Liver (tissue), 3 donors: ENCODE results near the gene ACACA.

Experiments used
- CTCF ChIP-seq: fragments of 150-350 bp; IDR thresholded peaks from 2 replicates; pipeline ENCODE4 v1.5.1; 2017; ENCODE audit warnings: improper control_type of control experiment, low read depth, low read length; ENCODE audit not compliant: missing input control
- JUND ChIP-seq, 2 donors: IDR thresholded peaks; 2 replicates each; pipeline ENCODE4 v1.6.1; 2016; ENCODE audit warnings: antibody characterized with exemption in 2 of 2
- REST ChIP-seq: IDR thresholded peaks from 2 replicates; pipeline ENCODE4 v1.6.1; 2016; ENCODE audit warnings: antibody characterized with exemption, mild to moderate bottlenecking
- SP1 ChIP-seq: IDR thresholded peaks from 2 replicates; pipeline ENCODE4 v1.6.1; 2018; ENCODE audit warnings: antibody characterized with exemption, mild to moderate bottlenecking
- YY1 ChIP-seq: IDR thresholded peaks from 2 replicates; pipeline ENCODE4 v1.6.1; 2016; ENCODE audit warnings: antibody characterized with exemption, mild to moderate bottlenecking
- ZBTB33 ChIP-seq: IDR thresholded peaks from 2 replicates; pipeline ENCODE4 v1.6.1; 2016; ENCODE audit warnings: antibody characterized with exemption
- donor health status: healthy.
- donor health status: healthy.

- no peak for TF ChIP-seq CTCF
- no peak for TF ChIP-seq ZBTB33
- no peak for TF ChIP-seq REST
- no peak for TF ChIP-seq JUND (IDR thresholded peaks at IDR 0.05)
- TF ChIP-seq YY1, result no peak
- no peak for TF ChIP-seq SP1
These were observed 128.3 kb downstream of the ACACA start for GRCh38 chr17:37278247-37278894.
